Neuronal stem cell (in vitro differentiated cells): ENCODE data around the gene DPH6.

Source experiments
- DNase-seq: peaks from one replicate; pipeline ENCODE4 v3.0.0-alpha.2; 2013; ENCODE audit warnings: low spot score
- H2AFZ ChIP-seq: one replicate; pipeline ENCODE4 v1.6.1; 2013; ENCODE audit warnings: mild to moderate bottlenecking, low read length, inconsistent platforms
- H2AK5ac ChIP-seq: 2 replicates; pipeline ENCODE4 v1.6.1; 2013; ENCODE audit warnings: low read depth, mild to moderate bottlenecking, inconsistent platforms, low read length, moderate library complexity, mixed read lengths
- H2BK120ac ChIP-seq: 2 replicates; pipeline ENCODE4 v1.6.1; 2013; ENCODE audit warnings: low read depth, mild to moderate bottlenecking, inconsistent platforms, low read length, moderate library complexity, mixed read lengths
- H2BK12ac ChIP-seq: one replicate; pipeline ENCODE4 v1.6.1; 2013; ENCODE audit warnings: low read length, inconsistent platforms
- H2BK15ac ChIP-seq: 2 replicates; pipeline ENCODE4 v1.6.1; 2013; ENCODE audit warnings: mild to moderate bottlenecking, low read length, inconsistent platforms, mixed read lengths
- H2BK5ac ChIP-seq: one replicate; pipeline ENCODE4 v1.6.1; 2013; ENCODE audit warnings: inconsistent platforms, mild to moderate bottlenecking, low read length, moderate library complexity
- H3K14ac ChIP-seq: one replicate; pipeline ENCODE4 v1.6.1; 2013; ENCODE audit warnings: low read length, inconsistent platforms
- H3K18ac ChIP-seq: 2 replicates; pipeline ENCODE4 v1.6.1; 2013; ENCODE audit warnings: low read length, inconsistent platforms
- H3K23ac ChIP-seq: 2 replicates; pipeline ENCODE4 v1.6.1; 2013; ENCODE audit warnings: low read depth, mild to moderate bottlenecking, mixed read lengths, low read length, inconsistent platforms; ENCODE audit not compliant: poor library complexity
- H3K27ac ChIP-seq: replicated peaks from 3 replicates; pipeline ENCODE4 v1.5.1; 2013; ENCODE audit warnings: low read length, inconsistent platforms
- H3K27me3 ChIP-seq, 3 experiments: 2 replicates each; pipeline ENCODE4 v1.6.1; 2013; ENCODE audit warnings: low read length in 3 of 3, mild to moderate bottlenecking in 2 of 3, inconsistent platforms in 1 of 3, low read depth in 1 of 3, mixed read lengths in 1 of 3, moderate library complexity in 1 of 3; ENCODE audit not compliant: control insufficient read depth in 3 of 3, insufficient read depth in 3 of 3
- H3K36me3 ChIP-seq, 2 donors: replicated peaks in 1 of 2; 2 replicates each; pipeline ENCODE4 v1.6.1; 2013; ENCODE audit warnings: low read length in 2 of 2; ENCODE audit not compliant: control insufficient read depth in 2 of 2, insufficient read depth in 2 of 2
- H3K4ac ChIP-seq: 2 replicates; pipeline ENCODE4 v1.6.1; 2013; ENCODE audit warnings: inconsistent platforms, mild to moderate bottlenecking, low read length, moderate library complexity
- H3K4me1 ChIP-seq, 2 donors: 1 replicate in 1 of 2; 2 replicates in 1 of 2; pipeline ENCODE4 v1.6.1; 2013; ENCODE audit warnings: low read length in 2 of 2, low read depth in 1 of 2; ENCODE audit not compliant: control insufficient read depth in 2 of 2, insufficient read depth in 1 of 2
- H3K4me2 ChIP-seq: one replicate; pipeline ENCODE4 v1.6.1; 2013; ENCODE audit warnings: mild to moderate bottlenecking, low read length, inconsistent platforms; ENCODE audit not compliant: insufficient read depth, poor library complexity, severe bottlenecking
- H3K4me3 ChIP-seq, 2 donors: 2 replicates each; pipeline ENCODE4 v1.5.1; 2013; ENCODE audit warnings: low read length in 2 of 2, mild to moderate bottlenecking in 2 of 2, inconsistent platforms in 1 of 2, moderate library complexity in 1 of 2
- H3K79me1 ChIP-seq: one replicate; pipeline ENCODE4 v1.6.1; 2013; ENCODE audit warnings: low read depth, mild to moderate bottlenecking, inconsistent platforms, low read length, moderate library complexity
- H3K9ac ChIP-seq: one replicate; pipeline ENCODE4 v1.6.1; 2013; ENCODE audit warnings: mild to moderate bottlenecking, low read depth, low read length, inconsistent platforms; ENCODE audit not compliant: poor library complexity
- H3K9me3 ChIP-seq, 2 donors: replicated peaks in 1 of 2; 2 replicates each; pipeline versions ENCODE3 to v1.6.1; 2013; ENCODE audit warnings: low read length in 2 of 2, mild to moderate bottlenecking in 2 of 2, inconsistent platforms in 1 of 2, low read depth in 1 of 2, mixed read lengths in 1 of 2, moderate library complexity in 1 of 2; ENCODE audit not compliant: control insufficient read depth in 2 of 2, insufficient read depth in 1 of 2
- H4K8ac ChIP-seq: one replicate; pipeline ENCODE4 v1.6.1; 2013; ENCODE audit warnings: low read depth, mild to moderate bottlenecking, inconsistent platforms, low read length, moderate library complexity
- H4K91ac ChIP-seq: one replicate; pipeline ENCODE4 v1.6.1; 2013; ENCODE audit warnings: low read length, low read depth, mild to moderate bottlenecking, inconsistent platforms; ENCODE audit not compliant: poor library complexity
- WGBS, 2 donors: extraction: QIAGEN DNeasy Blood & Tissue Kit; methylation state at CpG; one replicate each; pipeline ENCODE4 v1.1.7; 2013; ENCODE audit warnings: missing lambda C conversion rate in 2 of 2, mixed read lengths in 1 of 2; ENCODE audit not compliant: insufficient read length in 2 of 2, insufficient replicate concordance in 1 of 2; ENCODE audit errors: extremely low coverage in 2 of 2; 5-methylcytosine and 5-hydroxymethylcytosine counted together

The DPH6 gene

GRCh38 chr15:35580606-35581005 lies 34.6 kb upstream of the DPH6 start:
- Histone ChIP-seq H3K27me3 (no peaks in the 10 kb centered on the region), H2BK5ac (no peak overlapping the region), H3K9me3 (no peaks in the 10 kb centered on the region), H3K27ac (no peak overlapping the region), H4K8ac (no peak overlapping the region), H2BK12ac (no peak overlapping the region), H4K91ac (no peak overlapping the region), H3K79me1 (no peaks in the 10 kb centered on the region), H3K4me3 (no peak overlapping the region), H3K23ac (no peak overlapping the region), H3K36me3 (no peaks in the 10 kb centered on the region), H2BK15ac (no peak overlapping the region), H2BK120ac (no peak overlapping the region), H3K18ac (no peak overlapping the region), H3K14ac (no peak overlapping the region), H3K4me1 (no peaks in the 10 kb centered on the region), H3K4me2 (no peak overlapping the region), H3K9ac (no peak overlapping the region), H3K4ac (no peak overlapping the region), H2AFZ (peak overlapping the region; percentile 9), H2AK5ac (no peak overlapping the region)
- no peak for DNase-seq
- WGBS, 2 donors = no CpG with 5 or more reads among the region's 3 CpGs

DNA sequence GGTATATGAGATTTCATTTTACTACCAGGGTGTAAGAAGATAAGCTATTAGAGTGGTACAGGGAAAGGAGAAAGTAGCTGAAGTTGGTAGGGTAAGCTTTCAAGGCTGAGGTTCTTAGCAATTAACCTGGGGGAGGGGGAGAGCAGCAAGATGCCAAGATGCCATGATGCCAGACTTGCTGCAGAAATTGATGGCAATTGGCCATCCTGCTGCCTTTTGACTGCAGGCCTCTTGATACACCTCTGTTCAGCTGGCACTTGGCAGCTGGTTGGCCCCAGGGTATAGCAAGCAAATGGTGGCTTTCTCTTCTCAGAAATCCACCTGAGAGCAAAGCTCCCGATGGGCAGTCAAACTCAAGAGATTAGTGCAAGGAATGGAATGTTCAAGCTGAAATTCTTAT lies 21.4 kb upstream of the DPH6 start:
- H3K4me2 ChIP-seq = no peak overlapping the region
- no peaks in the 10 kb centered on the region for H3K79me1 ChIP-seq
- H3K4me3 ChIP-seq = no peak overlapping the region
- H2BK120ac ChIP-seq = no peak overlapping the region
- H3K9ac ChIP-seq = no peak overlapping the region
- no peak overlapping the region for H4K91ac ChIP-seq
- no peak overlapping the region for H2BK5ac ChIP-seq
- no peak overlapping the region for H3K27ac ChIP-seq
- no peak for DNase-seq
- no peak overlapping the region for H2AK5ac ChIP-seq
- no peak overlapping the region for H3K14ac ChIP-seq
- H4K8ac ChIP-seq = no peak overlapping the region
- no CpG with 5 or more reads among the region's 1 CpG for WGBS, 2 donors
- H3K9me3 ChIP-seq = no peaks in the 10 kb centered on the region
- no peaks in the 10 kb centered on the region for H3K27me3 ChIP-seq
- no peak overlapping the region for H2AFZ ChIP-seq
- no peaks in the 10 kb centered on the region for H3K4me1 ChIP-seq
- no peak overlapping the region for H3K23ac ChIP-seq
- H2BK15ac ChIP-seq = no peak overlapping the region
- no peak overlapping the region for H2BK12ac ChIP-seq
- H3K18ac ChIP-seq = no peak overlapping the region
- no peaks in the 10 kb centered on the region for H3K36me3 ChIP-seq
- H3K4ac ChIP-seq = no peak overlapping the region

- Histone ChIP-seq H3K18ac (no peak overlapping the region), H3K9me3 (no peaks in the 10 kb centered on the region), H3K36me3 (no peaks in the 10 kb centered on the region), H3K79me1 (no peaks in the 10 kb centered on the region), H3K4me1 (no peaks in the 10 kb centered on the region), H2BK15ac (no peak overlapping the region), H3K27me3 (no peaks in the 10 kb centered on the region), H2BK5ac (no peak overlapping the region), H3K4ac (no peak overlapping the region), H4K8ac (no peak overlapping the region), H3K27ac (no peak overlapping the region), H3K4me3 (no peak overlapping the region), H3K4me2 (no peak overlapping the region), H2BK120ac (no peak overlapping the region), H2AK5ac (no peak overlapping the region), H2AFZ (no peak overlapping the region), H4K91ac (no peak overlapping the region), H3K23ac (no peak overlapping the region), H3K14ac (no peak overlapping the region), H3K9ac (no peak overlapping the region), H2BK12ac (no peak overlapping the region)
- WGBS, 2 donors = no CpG with 5 or more reads among the region's 3 CpGs
- DNase-seq = no peak
These were observed 21.0 kb upstream of the DPH6 start for GRCh38 chr15:35566991-35567390.

DNA sequence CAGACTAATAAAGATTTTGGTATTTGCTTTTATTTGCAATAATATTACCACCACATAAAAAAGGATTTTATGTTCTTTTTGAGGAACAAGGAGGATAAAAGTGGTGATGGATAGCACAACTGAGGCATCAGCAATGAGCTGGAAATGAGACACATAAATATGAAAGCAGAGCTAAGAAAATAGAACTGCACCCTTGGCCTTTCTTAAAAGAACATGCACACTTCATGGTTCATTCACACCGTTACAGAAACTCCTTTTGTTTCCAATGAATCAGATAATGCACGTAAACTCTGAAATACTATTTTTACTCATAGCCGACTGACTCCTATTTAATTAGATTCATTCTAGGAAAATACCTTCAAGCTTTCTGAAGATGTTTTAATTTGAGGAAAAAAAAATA lies 19.9 kb upstream of the DPH6 start:
- Histone ChIP-seq H3K4me1 (no peaks in the 10 kb centered on the region), H3K36me3 (no peaks in the 10 kb centered on the region), H4K91ac (no peak overlapping the region), H3K4me3 (no peak overlapping the region), H3K4ac (no peak overlapping the region), H3K79me1 (no peaks in the 10 kb centered on the region), H3K27ac (no peak overlapping the region), H3K14ac (no peak overlapping the region), H2BK15ac (no peak overlapping the region), H3K18ac (no peak overlapping the region), H2BK5ac (no peak overlapping the region), H3K4me2 (no peak overlapping the region), H3K9me3 (no peaks in the 10 kb centered on the region), H3K27me3 (no peaks in the 10 kb centered on the region), H2BK12ac (no peak overlapping the region), H2AFZ (no peak overlapping the region), H3K23ac (no peak overlapping the region), H3K9ac (no peak overlapping the region), H2BK120ac (no peak overlapping the region), H4K8ac (no peak overlapping the region), H2AK5ac (no peak overlapping the region)
- WGBS, 2 donors = no CpG with 5 or more reads among the region's 3 CpGs
- DNase-seq = no peak
